Nucleus accumbens (tissue), 56 donors: ENCODE measurements around the gene TMEM72.

ENCODE experiments used
- DNase-seq, 56 donors: peaks; one replicate each; lab custom pipeline; 2025; lab: John Stamatoyannopoulos, UW

Gene TMEM72

DNA sequence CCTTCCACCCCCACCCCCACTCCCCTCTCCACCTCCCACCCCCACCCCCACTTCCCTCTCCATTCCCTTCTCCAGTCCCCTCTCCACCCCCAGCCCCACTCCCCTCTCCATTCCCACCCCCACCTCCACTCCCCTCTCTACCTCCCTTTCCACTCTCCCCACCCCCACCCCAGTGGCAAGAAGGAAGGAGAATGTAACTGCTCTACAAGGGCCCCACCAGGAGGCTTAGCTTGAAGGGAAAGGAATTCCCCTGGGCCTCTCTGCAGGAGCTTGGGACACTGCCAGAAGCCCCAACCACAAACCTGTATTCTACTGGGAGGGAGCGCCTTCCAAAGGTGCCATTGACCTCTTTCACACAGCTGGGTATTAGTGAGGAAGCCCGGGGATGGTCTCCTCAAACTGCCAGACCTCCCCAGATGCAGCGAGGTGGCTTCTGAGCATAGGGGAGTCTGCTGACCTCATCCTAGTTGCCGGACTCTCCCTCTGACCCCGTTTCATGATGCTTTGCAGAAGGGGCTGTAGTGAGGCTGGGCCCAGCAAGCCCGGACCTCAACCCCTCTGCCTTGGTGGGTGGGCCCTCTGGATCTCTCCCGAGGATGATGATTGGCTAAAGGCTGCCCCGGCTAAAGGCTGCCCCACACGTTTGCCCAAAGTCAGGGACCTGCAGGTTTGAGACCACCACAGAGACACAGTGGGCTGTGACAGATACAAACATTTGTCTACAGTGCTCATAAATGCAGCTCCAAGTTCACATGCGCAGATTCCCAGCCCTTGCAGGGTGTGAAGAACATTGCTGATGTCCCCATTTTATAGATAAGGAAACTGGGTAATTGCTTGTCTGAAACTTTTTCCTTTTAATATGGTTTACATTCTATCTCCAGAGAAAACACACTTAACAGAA, 64.5 kb downstream of the TMEM72 start:
- no peak for DNase-seq

GRCh38 chr10:44976352-44977198, 65.4 kb downstream of the TMEM72 start:
- DNase-seq: no peak

DNA sequence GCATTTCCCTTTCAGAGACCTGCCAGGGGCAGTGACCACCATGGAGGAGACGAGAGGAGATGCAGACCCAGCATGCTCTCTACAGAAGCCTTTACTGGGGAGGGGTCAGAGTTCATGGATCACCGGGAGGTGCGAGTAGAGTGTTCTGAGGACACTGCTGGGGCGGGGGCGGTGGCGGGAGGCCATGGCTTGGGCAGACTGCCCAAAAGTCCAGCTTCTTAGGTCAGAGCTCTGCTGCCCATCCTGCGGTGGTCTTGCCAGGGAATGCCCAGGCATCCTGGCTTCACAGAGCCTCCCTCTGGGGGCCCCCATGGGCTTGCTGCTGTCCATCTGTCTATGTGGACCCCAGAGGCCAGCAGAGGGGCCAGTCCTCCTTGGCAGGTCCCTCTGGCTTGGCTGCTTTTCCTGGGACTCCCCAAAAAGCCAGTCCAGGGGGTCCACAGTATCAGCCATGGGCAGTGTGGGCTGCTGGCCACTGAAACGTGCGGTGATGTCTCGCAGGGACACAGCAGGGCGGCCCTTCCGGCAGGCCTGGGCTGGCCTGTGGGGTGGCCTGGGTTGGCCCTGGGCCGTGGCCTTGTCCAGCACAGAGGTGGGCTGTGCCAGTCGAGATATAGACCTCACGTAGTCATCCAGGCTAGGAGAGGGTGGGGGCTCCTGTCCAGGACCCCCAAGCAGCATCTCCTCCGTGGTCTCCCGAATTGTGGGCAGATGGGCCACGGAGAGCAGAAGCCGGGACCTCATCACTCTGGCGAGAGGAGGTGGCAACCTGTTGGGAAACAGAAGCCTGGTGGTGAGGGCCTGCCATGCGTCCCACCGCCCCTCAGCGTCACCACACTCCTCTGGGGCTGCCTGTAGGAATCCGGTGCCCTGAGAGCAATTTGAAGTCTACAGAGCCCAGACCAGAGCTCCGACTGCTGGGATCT, 66.4 kb downstream of the TMEM72 start:
- DNase-seq: no peak

GRCh38 chr10:44978213-44978569, 67.1 kb downstream of the TMEM72 start:
- no peak for DNase-seq

- peak in 20 of 56 donors; percentile 25 to 70 (median 40) for DNase-seq
These were observed 67.6 kb downstream of the TMEM72 start, which contains the start of gene DEPP1 for GRCh38 chr10:44978570-44979280. TSS of gene DEPP1 (minus strand) at chr10:44978809. CDS start at chr10:44978030, 779 bp downstream.

DNA sequence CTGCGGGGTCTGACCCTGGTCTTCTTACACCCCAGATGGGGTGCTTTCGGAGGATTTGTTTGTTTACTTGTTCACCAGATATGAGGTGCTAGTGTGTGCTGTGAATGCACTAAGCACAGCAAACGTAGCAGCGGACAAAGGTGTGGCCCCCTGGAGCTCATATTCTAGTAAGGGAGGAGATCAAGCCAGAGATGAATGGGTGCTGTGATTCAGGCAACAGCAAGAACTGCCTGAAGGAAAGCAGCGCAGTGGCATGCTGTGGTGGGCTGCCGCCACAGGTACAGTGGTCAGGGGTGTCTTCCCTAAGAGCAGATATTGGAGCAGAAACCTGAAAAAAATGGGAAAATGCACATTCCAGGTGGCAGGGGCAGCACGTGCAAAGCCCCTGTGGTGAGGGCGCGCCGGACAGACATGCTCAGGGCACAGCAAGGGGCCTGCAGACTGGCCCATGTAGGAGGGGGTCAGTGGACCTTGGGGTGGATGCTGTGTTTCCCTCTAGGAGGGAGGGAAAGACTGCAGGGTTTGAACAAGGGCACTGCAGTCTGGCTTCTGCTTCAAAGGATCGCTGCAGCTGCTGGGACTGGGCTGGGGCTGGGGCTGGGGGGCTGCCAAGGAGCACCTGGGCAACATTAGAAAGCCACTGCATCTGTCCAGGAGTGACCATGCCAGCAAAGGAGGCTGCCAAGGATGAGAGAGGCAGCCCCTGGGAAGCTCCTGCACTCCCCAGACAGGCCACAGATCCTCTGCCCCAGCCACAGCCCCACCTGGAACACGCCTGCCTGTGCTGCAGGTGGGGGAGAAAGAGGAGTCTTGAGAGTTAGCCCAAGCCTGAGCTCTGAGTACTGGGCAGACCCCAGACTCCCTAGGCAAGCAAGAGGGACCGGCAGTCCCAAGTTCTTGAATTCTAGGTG, 68.4 kb downstream of the TMEM72 start:
- DNase-seq: no peak

- DNase-seq: no peak
These were observed 69.4 kb downstream of the TMEM72 start for GRCh38 chr10:44980309-44981171.

DNA sequence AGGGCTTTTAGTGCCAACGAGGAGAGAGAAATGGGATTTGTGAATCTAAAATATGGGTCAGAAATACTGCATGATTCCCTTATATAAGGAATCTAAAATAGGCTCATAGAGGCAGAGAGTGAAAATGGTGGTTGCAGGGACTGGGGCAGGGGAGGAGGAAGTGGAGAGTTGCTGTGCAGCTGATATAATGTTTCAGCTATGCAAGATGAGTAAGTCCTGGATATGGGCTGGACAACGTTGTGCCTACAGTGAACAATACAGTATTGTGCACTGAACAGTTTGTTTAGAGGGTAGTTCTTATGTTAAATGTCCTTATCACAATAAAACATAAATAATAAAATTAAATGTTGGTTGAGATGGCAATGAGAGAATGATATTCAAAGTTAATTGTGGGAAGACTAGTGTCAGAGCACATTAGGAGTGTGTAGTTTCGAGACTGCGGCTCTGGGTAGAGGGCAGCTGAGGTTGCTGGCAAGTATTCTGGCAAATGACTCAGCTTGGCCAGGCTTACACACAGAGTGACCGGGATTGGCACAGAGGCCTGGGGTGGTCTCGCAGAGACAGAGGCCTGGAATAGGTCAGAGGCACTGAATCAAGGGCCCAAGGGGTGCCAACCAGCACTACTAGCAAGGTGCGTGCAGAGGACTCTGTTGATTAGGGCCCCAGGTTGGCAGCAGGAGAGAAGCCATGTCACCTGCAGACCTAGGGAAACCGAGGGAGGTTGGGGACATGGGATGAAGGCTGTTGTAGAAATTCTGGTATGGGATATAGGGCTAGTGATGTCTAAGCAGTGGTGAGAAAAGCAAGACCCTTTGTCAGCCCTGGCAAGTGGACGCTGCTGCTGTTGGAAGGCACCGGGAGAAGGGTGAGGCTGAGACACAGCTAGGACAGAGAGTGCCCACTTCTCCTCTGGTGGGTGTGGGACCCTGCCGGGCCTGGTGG, 70.3 kb downstream of the TMEM72 start:
- DNase-seq: peak in 7 of 56 donors; percentile 29 to 78 (median 34)

DNA sequence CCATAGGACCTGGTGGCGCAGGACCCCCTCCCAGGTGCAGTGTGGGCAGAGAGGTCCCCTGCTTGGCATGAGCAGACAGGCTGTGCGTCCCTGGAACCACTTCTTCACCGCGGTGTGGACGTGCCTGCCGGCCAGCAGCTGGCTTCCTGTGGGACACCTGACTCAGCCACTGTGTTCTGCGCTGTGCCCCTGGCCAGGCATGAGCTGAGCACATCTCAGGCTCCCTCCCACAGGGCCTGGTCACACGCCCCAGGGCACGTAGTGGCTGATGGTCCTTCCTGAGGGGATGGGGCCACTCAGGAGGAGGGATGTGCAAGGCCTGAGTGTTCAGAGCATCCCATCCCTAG, 71.0 kb downstream of the TMEM72 start:
- DNase-seq: no peak

DNA sequence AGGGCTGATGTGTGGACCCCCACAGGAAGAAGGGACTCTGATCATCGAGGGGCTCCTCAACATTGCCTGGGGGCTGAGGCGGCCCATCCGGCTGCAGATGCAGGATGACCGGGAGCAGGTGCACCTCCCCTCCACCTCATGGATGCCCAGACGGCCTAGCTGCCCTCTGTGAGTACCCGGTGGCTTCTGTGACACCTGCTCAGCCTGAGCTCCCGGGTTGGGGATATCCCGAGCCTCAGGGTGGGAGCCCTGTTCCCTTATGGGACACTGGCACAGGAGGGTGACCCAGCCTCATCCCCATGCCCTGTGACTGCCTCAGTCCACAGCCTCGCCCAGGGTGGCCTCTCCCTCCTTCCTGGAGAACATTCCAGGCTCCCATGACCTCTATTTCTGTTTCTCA, 71.4 kb downstream of the TMEM72 start:
- DNase-seq: no peak

GRCh38 chr10:44983066-44983894, 72.1 kb downstream of the TMEM72 start:
- no peak for DNase-seq

- no peak for DNase-seq
These were observed 72.8 kb downstream of the TMEM72 start for GRCh38 chr10:44983895-44984278.

GRCh38 chr10:44984671-44985101, 73.5 kb downstream of the TMEM72 start:
- DNase-seq: no peak

DNA sequence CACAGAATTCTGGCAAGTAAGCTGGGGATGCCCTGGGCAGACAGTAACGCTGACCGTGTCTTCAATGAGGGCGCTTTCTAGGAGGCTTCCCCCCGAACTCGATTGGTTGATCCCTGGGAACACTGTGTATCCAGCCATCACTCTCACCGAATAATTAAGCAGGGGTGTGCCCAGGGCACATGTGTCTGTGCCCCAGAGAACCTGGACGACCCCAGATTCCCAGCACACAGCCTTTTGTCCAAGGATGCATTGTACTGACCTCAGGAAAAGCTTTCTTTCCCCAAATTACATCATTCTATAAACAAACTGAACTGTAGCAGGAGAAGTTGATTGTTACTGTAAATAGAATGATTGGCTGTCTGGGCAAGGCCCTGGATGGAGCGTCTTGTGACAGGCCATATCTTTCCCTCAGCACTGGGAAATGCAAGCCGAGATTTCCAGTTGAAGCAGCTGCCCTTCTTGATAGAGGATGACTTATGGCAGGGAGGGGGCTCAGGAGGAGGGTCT, 74.1 kb downstream of the TMEM72 start:
- DNase-seq: no peak

- no peak for DNase-seq
These were observed 75.0 kb downstream of the TMEM72 start for GRCh38 chr10:44986179-44986578.
